ENCODE data around the gene NAA40. TPM values are rescaled to one million over a fixed set of nuclear protein-coding genes. Genes with fewer than 3 reads are reported as not detected.

NAA40 gene
- total RNA-seq, 1 experiment from 2014 or later, result 44.4 TPM

DNA sequence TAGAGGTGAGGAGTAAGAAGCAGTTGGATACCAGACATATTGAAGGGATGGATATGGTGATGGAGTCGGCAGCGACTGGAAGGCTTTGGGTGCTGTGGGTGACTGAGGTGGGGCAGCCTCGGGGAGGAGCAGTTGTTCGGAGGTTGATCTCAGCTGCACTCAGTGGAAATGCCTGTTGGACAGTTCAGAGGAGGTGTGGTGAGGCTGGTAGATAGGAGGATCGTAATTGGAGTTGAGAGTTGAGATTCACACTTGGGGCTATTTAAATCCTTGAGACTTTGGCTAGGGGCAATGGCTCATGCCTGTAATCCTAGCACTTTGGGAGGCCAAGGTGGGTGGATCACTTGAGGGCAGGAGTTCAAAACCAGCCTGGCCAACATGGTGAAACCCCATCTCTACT is 54.3 kb downstream of the NAA40 start:
- no peak for DNase-seq
- no peaks in the 10 kb centered on the region for H3K23me2 ChIP-seq (ENCODE audit: insufficient read length, low read depth, low read length, poor library complexity, severe bottlenecking)
- TF ChIP-seq, protein P1, sequence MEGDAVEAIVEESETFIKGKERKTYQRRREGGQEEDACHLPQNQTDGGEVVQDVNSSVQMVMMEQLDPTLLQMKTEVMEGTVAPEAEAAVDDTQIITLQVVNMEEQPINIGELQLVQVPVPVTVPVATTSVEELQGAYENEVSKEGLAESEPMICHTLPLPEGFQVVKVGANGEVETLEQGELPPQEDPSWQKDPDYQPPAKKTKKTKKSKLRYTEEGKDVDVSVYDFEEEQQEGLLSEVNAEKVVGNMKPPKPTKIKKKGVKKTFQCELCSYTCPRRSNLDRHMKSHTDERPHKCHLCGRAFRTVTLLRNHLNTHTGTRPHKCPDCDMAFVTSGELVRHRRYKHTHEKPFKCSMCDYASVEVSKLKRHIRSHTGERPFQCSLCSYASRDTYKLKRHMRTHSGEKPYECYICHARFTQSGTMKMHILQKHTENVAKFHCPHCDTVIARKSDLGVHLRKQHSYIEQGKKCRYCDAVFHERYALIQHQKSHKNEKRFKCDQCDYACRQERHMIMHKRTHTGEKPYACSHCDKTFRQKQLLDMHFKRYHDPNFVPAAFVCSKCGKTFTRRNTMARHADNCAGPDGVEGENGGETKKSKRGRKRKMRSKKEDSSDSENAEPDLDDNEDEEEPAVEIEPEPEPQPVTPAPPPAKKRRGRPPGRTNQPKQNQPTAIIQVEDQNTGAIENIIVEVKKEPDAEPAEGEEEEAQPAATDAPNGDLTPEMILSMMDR (conservative IDR thresholded peaks at IDR 0.05), result no peak
- no peak overlapping the region for H2BK5ac ChIP-seq (ENCODE audit: insufficient read length, low read length)
- H2AFZ ChIP-seq (ENCODE audit: low read length), result no peak overlapping the region
- no peak overlapping the region for H3K18ac ChIP-seq (ENCODE audit: insufficient read length, low read depth, low read length)
- Mint-ChIP-seq H3K4me3 (no peak overlapping the region), H3K9me3 (no peaks in the 10 kb centered on the region; a peak in 1 of 5 replicates), H3K27ac (peak overlapping the region in 1 of 3 experiments; percentile 45; a peak in 3 of 7 replicates), H3K36me3 (ENCODE audit: insufficient read depth in 1 of 3, low read depth in 3 of 3) (peaks cover 52 to 89% (median 83%) of the 10 kb centered on the region in 3 experiments; a peak in 6 of 7 replicates), H3K27me3 (ENCODE audit: low read depth) (no peaks in the 10 kb centered on the region), H3K4me1 (peaks cover 2 to 8% of the 10 kb centered on the region in 2 experiments)
- H3K79me1 ChIP-seq (ENCODE audit: insufficient read depth, low read depth, low read length, poor library complexity, severe bottlenecking), result peaks cover 12% of the 10 kb centered on the region
- no peak overlapping the region for H2BK120ac ChIP-seq (ENCODE audit: low read depth, low read length, poor library complexity, severe bottlenecking)
- no CpG with 5 or more reads among the region's 5 CpGs for WGBS (ENCODE audit: extremely low coverage, insufficient read length, low lambda C conversion rate)
- no peak overlapping the region for H2BK15ac ChIP-seq (ENCODE audit: low read depth, low read length)
- no peaks in the 10 kb centered on the region for H3K27me3 ChIP-seq (ENCODE audit: insufficient read depth, low read length)
- no peak overlapping the region for H4K5ac ChIP-seq (ENCODE audit: insufficient read length, low read depth, low read length)
- no peaks in the 10 kb centered on the region; the same call in 1 of the 2 replicates for H3K79me2 ChIP-seq (ENCODE audit: insufficient read depth, low read length)
- H2BK20ac ChIP-seq (ENCODE audit: low read depth, low read length, poor library complexity, severe bottlenecking), result no peak overlapping the region
- H3K4me1 ChIP-seq (ENCODE audit: insufficient read depth, low read length), result no peaks in the 10 kb centered on the region
- no peak overlapping the region for H4K8ac ChIP-seq (replicated peaks; ENCODE audit: insufficient read length, low read depth, low read length)
- no peak overlapping the region for H3K9ac ChIP-seq (ENCODE audit: extremely low read depth, insufficient read length, low read length)
- H2AK5ac ChIP-seq (ENCODE audit: insufficient read length, low read length), result no peak overlapping the region
- H2BK12ac ChIP-seq (ENCODE audit: insufficient read length, low read depth, low read length), result no peak overlapping the region
- H3K4ac ChIP-seq (ENCODE audit: low read depth, low read length), result no peak overlapping the region
- no peaks in the 10 kb centered on the region for H3K9me3 ChIP-seq (ENCODE audit: control insufficient read depth, low read depth, low read length)
- no peak overlapping the region for H3K27ac ChIP-seq (ENCODE audit: insufficient read length, low read depth, low read length)
- no peak overlapping the region for H3K14ac ChIP-seq (ENCODE audit: insufficient read depth, low read length)
- no peak overlapping the region for H3K4me2 ChIP-seq (ENCODE audit: insufficient read depth, insufficient read length, low read length)
- no peaks in the 10 kb centered on the region for H4K20me1 ChIP-seq (ENCODE audit: control insufficient read depth, insufficient read depth, insufficient read length)
- H3K23ac ChIP-seq (ENCODE audit: insufficient read length, low read depth, low read length), result no peak overlapping the region
- H3T11ph ChIP-seq (ENCODE audit: low read length), result no peak overlapping the region
- no peak overlapping the region for H3K56ac ChIP-seq (ENCODE audit: insufficient read length, low read depth, low read length)
- no peak overlapping the region for H4K91ac ChIP-seq (ENCODE audit: insufficient read length, low read depth, low read length)

Measured in H9 (cell line).